ENCODE results near the gene NOL7. TPM values are rescaled to one million over a fixed set of nuclear protein-coding genes. Genes with fewer than 3 reads are reported as not detected.

The NOL7 gene
- total and polyA plus RNA-seq, 9 of the 15 experiments (the other 6 are each of a cell fraction or from before 2014, with no cell fraction given) = 19.4 to 235 (median 157) TPM

DNA sequence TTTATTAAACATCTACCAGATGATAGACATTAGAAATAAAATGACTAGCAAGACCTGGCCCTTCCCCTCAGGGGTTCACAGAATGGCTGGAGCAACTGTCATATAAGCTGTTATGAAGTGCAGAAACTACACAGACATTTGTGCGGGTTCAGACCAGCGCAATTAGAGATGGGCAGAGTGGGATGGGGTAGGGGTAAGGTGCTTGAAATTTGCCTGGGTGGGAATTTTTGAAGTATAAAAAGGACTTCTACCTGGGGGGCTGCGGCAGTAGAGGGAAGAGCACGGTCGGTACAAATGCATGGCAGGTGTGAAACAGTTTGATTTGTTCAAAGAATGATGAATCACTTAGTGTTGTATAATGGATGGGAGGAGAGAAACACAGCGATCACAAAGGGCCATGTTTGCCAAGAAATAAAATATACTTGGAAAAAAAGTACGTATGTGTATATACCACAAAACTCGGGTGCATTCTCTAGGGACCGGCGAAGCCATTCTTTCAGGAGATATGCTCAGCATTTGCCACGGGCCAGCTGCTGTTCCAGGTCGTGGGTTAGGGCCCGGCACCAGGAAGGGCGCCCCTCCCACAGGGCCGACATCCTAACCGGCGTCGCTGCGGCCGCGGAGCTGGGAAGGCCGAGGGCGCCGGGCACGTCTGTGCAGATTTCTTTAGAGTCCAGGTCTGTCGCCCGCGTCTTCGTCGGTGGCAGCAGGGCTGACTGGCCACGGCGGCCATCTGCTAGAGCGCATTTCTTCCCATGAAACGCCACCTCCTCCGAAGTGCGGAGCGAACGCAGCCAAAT, 809 bp upstream of the NOL7 start (continued):
- TF ChIP-seq HDAC8 (tag; IDR thresholded peaks at IDR 0.05) (no peak; the same call in 1 of the 2 replicates), MTA2 (IDR thresholded peaks at IDR 0.05; ENCODE audit: low read depth) (no peak), EP400 (IDR thresholded peaks at IDR 0.05) (no peak), ZNF507 (tag; conservative IDR thresholded peaks at IDR 0.05) (no peak), ZNF780A (CRISPR knock-in tag; IDR thresholded peaks at IDR 0.05) (no peak), CCNT2 (IDR thresholded peaks at IDR 0.05; ENCODE audit: borderline replicate concordance, extremely low read depth, insufficient read length, low read depth, low read length) (peak; percentile 55), ZNF143 (CRISPR knock-in tag; IDR thresholded peaks at IDR 0.05) (peak; percentile 9; the same call in 1 of the 2 replicates), MAZ (CRISPR knock-in tag; conservative IDR thresholded peaks at IDR 0.05 in 1 of 2, IDR thresholded peaks at IDR 0.05 in 1 of 2) (no peak; a peak in 1 of 4 replicates)
- TF ChIP-seq, protein P1, sequence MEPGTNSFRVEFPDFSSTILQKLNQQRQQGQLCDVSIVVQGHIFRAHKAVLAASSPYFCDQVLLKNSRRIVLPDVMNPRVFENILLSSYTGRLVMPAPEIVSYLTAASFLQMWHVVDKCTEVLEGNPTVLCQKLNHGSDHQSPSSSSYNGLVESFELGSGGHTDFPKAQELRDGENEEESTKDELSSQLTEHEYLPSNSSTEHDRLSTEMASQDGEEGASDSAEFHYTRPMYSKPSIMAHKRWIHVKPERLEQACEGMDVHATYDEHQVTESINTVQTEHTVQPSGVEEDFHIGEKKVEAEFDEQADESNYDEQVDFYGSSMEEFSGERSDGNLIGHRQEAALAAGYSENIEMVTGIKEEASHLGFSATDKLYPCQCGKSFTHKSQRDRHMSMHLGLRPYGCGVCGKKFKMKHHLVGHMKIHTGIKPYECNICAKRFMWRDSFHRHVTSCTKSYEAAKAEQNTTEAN (CRISPR knock-in tag; IDR thresholded peaks at IDR 0.05) = peak; percentile 70; the same call in 1 of the 2 replicates
